Fibroblast of lung (primary cell): ENCODE results near the gene NASP. TPM values are rescaled to one million over a fixed set of nuclear protein-coding genes. Genes with fewer than 3 reads are reported as not detected.

Experiments
- DNase-seq, 2 donors: peaks; one replicate each; pipeline versions ENCODE4 v3.0.0 to v3.0.0-alpha.2; 2010; ENCODE audit warnings: low read depth in 2 of 2
- H2AFZ ChIP-seq: 2 replicates; pipeline ENCODE4 v1.5.1; 2012; ENCODE audit warnings: low read length, control low read depth, inconsistent platforms
- H3K27ac ChIP-seq: 2 replicates; pipeline ENCODE4 v1.5.1; 2011; ENCODE audit warnings: low read length, control low read depth; ENCODE audit not compliant: insufficient read depth
- H3K27me3 ChIP-seq: 2 replicates; pipeline ENCODE4 v1.5.1; 2011; ENCODE audit warnings: mild to moderate bottlenecking, low read length; ENCODE audit not compliant: control insufficient read depth, insufficient read depth
- H3K36me3 ChIP-seq: 2 replicates; pipeline ENCODE4 v1.5.1; 2011; ENCODE audit warnings: low read length; ENCODE audit not compliant: control insufficient read depth, insufficient read depth
- H3K4me1 ChIP-seq: 2 replicates; pipeline ENCODE4 v1.5.1; 2011; ENCODE audit warnings: low read length; ENCODE audit not compliant: control insufficient read depth, insufficient read depth; ENCODE audit errors: extremely low read depth
- H3K4me2 ChIP-seq: 2 replicates; pipeline ENCODE4 v1.5.1; 2011; ENCODE audit warnings: low read length, control low read depth; ENCODE audit not compliant: insufficient read depth; ENCODE audit errors: extremely low read depth
- H3K4me3 ChIP-seq, 4 experiments: fragments of 200-600 bp in 1 of 4; sonication (generic) in 1 of 4; replicated peaks in 1 of 4; 2 replicates each; pipeline ENCODE4 v1.5.1; 2011 to 2016; ENCODE audit warnings: low read length in 4 of 4, low read depth in 3 of 4, mild to moderate bottlenecking in 3 of 4, control low read depth in 2 of 4, inconsistent platforms in 1 of 4, mixed read lengths in 1 of 4; ENCODE audit not compliant: insufficient read depth in 1 of 4; ENCODE audit errors: control extremely low read depth in 1 of 4
- H3K79me2 ChIP-seq: 2 replicates; pipeline ENCODE4 v1.5.1; 2012; ENCODE audit warnings: mild to moderate bottlenecking, low read length, inconsistent platforms; ENCODE audit not compliant: control insufficient read depth, insufficient read depth
- H3K9ac ChIP-seq: 2 replicates; pipeline ENCODE4 v1.5.1; 2011; ENCODE audit warnings: mild to moderate bottlenecking, low read length, control low read depth; ENCODE audit not compliant: insufficient read depth
- H3K9me3 ChIP-seq: 2 replicates; pipeline ENCODE4 v1.5.1; 2012; ENCODE audit warnings: low read depth, low read length; ENCODE audit not compliant: control insufficient read depth, insufficient read depth
- H4K20me1 ChIP-seq: 2 replicates; pipeline ENCODE4 v1.5.1; 2011; ENCODE audit warnings: low read length; ENCODE audit not compliant: control insufficient read depth, insufficient read depth; ENCODE audit errors: extremely low read depth
- CTCF ChIP-seq, 2 donors: IDR thresholded peaks in 1 of 2; conservative IDR thresholded peaks in 1 of 2; 1 replicate in 1 of 2; 2 replicates in 1 of 2; pipeline ENCODE4 v1.5.1; 2011 to 2012; ENCODE audit warnings: low read length in 2 of 2, control low read depth in 1 of 2, inconsistent platforms in 1 of 2, low read depth in 1 of 2, mild to moderate bottlenecking in 1 of 2
- EZH2 ChIP-seq: IDR thresholded peaks from 2 replicates; pipeline ENCODE4 v1.5.1; 2012; ENCODE audit warnings: low read length, control low read depth, mild to moderate bottlenecking; ENCODE audit errors: missing control alignments
- polyA plus RNA-seq, 2 donors: library from polyadenylated mRNA; depleted of rRNA in 1 of 2; stranded (reverse) in 1 of 2; unstranded in 1 of 2; fragments of >200 nt; gene quantifications; 2 replicates each; pipeline ENCODE4 v1.2.1, GENCODE V29; 2011 to 2012; ENCODE audit warnings: missing spikeins in 1 of 2
- total RNA-seq: library from RNA; depleted of rRNA; stranded (reverse); fragments of >200 nt; gene quantifications from 2 replicates; pipeline ENCODE4 v1.2.1, GENCODE V29; 2014

The NASP gene
- total and polyA plus RNA-seq, 2 donors (not counting 1 experiment from before 2014, with no cell fraction given), result 30.9 to 54.1 TPM

- peak overlapping the region; percentile 100 for H2AFZ ChIP-seq
- peak overlapping the region; percentile 96 for H3K9ac ChIP-seq
- peak overlapping the region; percentile 85 to 100 (median 98) for H3K4me3 ChIP-seq
- H3K9me3 ChIP-seq, result no peaks in the 10 kb centered on the region
- TF ChIP-seq EZH2 (no peak), CTCF (conservative IDR thresholded peaks at IDR 0.05 in 1 of 2, IDR thresholded peaks at IDR 0.05 in 1 of 2; ENCODE audit: low read depth in 1 of 2, low read length in 2 of 2) (no peak)
- peak overlapping the region; percentile 95 for H3K4me2 ChIP-seq
- no peaks in the 10 kb centered on the region for H3K36me3 ChIP-seq
- peak; percentile 95 to 97 for DNase-seq
- peaks cover 41% of the 10 kb centered on the region for H3K79me2 ChIP-seq
- H3K4me1 ChIP-seq, result peaks cover 5% of the 10 kb centered on the region
- no peaks in the 10 kb centered on the region for H3K27me3 ChIP-seq
- peak overlapping the region; percentile 97 for H3K27ac ChIP-seq
- H4K20me1 ChIP-seq, result no peaks in the 10 kb centered on the region
Observed at GRCh38 chr1:45583264-45583665, 576 bp upstream of the NASP start.

GRCh38 chr1:45584351-45585109 is 689 bp downstream of the NASP start:
- Histone ChIP-seq H3K9ac (peak overlapping the region; percentile 96), H3K4me3 (peak overlapping the region; percentile 85 to 100 (median 98)), H3K79me2 (peaks cover 54% of the 10 kb centered on the region), H3K4me1 (peaks cover 5% of the 10 kb centered on the region), H3K9me3 (no peaks in the 10 kb centered on the region), H3K4me2 (peak overlapping the region; percentile 95), H2AFZ (peak overlapping the region; percentile 100), H3K27ac (peak overlapping the region; percentile 97), H3K27me3 (no peaks in the 10 kb centered on the region), H4K20me1 (no peaks in the 10 kb centered on the region), H3K36me3 (no peaks in the 10 kb centered on the region)
- DNase-seq, result peak; percentile 82 to 85
- TF ChIP-seq EZH2 (no peak), CTCF (conservative IDR thresholded peaks at IDR 0.05 in 1 of 2, IDR thresholded peaks at IDR 0.05 in 1 of 2; ENCODE audit: low read depth in 1 of 2, low read length in 2 of 2) (no peak)

- Histone ChIP-seq H3K4me3 (peak overlapping the region; percentile 85 to 100 (median 98)), H4K20me1 (no peaks in the 10 kb centered on the region), H3K4me2 (peak overlapping the region; percentile 81), H3K9ac (peak overlapping the region; percentile 20), H3K4me1 (peaks cover 5% of the 10 kb centered on the region), H3K36me3 (no peaks in the 10 kb centered on the region), H2AFZ (no peak overlapping the region), H3K27me3 (no peaks in the 10 kb centered on the region), H3K79me2 (peaks cover 59% of the 10 kb centered on the region), H3K9me3 (no peaks in the 10 kb centered on the region), H3K27ac (peak overlapping the region; percentile 58)
- DNase-seq, result no peak
- no peak for TF ChIP-seq EZH2
- TF ChIP-seq CTCF (conservative IDR thresholded peaks at IDR 0.05 in 1 of 2, IDR thresholded peaks at IDR 0.05 in 1 of 2; ENCODE audit: low read depth in 1 of 2, low read length in 2 of 2), result no peak
Observed at GRCh38 chr1:45585110-45585426, 1.2 kb downstream of the NASP start.
